HG03159 (cell line): Measurements from ENCODE around the gene MAN2A2.

Source experiments
- ATAC-seq: cut with Tn5 transposase; IDR thresholded peaks from one replicate; pipeline ENCODE4 v1.9.1; 2021; ENCODE audit warnings: mild to moderate bottlenecking, moderate library complexity; ENCODE audit not compliant: unreplicated experiment

The MAN2A2 gene

DNA sequence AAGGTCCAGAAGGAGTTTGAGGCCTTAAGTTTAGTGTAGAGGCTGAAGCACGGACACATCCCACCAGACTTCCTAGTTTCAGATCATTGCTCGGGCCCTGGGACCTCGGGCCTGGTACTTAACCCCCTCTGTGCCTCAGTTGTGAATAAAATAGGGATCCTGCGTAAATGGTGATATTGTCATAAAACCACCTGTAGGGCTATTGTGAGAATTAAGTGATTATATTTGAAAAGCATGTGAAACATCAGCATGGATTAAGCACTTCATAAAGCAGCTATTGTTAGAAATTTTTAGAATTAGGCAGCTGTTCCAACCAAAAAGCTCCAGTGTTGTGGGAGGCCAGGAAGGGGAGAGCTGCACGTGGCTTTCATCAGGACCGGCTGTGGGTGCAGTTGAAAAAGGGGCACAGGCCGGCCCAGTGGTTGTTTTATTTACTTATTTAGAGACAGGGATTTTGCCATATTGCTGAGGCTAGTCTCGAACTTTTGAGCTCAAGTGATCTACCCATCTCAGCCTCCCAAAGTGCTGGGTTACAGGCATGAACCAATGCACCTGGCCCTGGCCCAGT lies 56.0 kb downstream of the MAN2A2 start:
- no peak for ATAC-seq

DNA sequence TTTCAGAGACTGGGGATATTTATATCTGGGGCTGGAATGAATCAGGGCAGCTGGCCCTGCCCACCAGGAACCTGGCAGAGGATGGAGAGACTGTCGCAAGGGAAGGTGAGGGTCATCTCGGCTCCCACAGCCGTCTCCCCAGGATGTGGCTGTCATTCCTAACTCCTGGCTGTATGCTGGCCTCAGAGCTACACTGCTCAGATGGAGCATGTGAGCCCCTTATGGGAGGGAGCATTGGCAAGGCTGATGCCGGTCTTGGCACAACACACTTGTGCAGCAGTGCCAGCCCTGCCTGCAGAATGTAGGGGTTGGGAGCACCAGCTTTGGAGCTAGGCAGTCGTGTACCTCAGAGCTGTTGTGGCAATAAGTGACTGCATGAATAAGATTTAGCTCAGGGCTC lies 56.8 kb downstream of the MAN2A2 start:
- no peak for ATAC-seq

DNA sequence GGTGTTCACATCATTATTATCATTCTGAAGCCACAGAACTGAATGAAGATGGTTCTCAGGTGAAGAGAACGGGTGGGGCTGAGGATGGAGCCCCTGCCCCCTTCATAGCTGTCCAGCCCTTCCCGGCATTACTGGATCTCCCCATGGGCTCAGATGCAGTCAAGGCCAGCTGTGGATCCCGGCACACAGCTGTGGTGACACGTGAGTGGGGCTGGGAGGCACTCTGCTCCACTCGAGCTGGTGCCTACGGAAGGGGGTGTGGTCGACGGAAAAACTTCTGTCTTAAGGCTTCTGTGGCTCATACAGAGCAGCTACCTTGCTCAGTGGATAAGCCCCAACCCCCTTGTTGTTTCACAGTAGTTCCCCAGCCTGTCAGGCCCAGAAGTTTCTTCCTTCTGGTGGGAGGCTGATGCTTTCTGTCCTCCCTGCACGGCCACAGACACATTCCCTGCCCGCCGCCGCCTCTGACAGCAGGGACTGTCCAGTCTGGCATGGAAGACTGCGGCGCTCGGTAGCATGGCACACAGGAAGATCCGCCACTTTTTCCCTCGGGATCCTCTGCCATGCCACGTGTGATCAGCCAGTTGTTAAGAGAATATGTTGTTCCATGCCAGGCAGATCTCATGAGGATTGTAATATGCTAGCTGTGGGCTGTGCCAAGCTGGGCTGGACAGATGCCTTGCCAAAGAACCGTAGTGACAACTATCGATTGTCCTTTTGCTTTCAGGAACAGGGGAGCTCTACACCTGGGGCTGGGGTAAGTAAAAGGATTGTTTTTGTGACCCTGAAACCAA lies 57.4 kb downstream of the MAN2A2 start:
- ATAC-seq, result no peak

DNA sequence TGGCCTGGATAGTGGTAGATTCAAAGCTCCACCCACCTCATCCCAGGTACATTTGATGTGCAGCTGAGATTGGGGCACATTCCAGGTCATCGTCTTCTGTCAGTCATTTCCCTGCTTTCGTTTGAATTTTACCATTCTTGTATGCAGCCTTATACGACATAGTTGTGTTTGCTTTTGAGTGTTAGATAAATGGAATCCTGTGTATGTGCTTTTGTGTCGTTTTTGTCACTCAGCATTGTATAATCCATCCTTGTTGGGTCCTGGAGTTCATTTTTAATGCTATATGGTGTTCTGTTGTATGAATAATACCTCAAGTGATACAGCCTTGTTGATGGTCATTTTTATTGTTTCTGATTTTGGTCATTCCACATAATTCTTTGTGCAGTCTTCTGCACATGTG lies 58.9 kb downstream of the MAN2A2 start:
- ATAC-seq, result no peak

DNA sequence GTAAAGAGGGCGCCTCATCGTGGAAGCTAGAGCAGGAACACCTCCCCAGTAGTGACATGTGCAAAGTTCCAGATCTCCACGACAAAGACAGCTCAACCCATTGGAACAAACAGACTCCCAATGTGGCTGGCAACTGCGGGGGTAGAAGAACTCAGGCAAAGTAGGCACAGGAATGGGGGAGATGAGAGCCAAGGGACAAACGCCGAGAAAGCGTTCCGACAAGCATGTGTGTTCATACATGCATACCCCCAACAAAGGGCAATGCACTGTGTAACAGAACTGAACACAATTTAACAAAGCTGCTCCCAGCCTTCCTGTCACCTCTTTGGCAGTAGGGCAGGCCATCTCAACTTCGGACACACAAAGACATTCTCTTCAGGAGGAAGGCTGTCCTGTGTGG lies 63.2 kb downstream of the MAN2A2 start:
- ATAC-seq, result no peak

DNA sequence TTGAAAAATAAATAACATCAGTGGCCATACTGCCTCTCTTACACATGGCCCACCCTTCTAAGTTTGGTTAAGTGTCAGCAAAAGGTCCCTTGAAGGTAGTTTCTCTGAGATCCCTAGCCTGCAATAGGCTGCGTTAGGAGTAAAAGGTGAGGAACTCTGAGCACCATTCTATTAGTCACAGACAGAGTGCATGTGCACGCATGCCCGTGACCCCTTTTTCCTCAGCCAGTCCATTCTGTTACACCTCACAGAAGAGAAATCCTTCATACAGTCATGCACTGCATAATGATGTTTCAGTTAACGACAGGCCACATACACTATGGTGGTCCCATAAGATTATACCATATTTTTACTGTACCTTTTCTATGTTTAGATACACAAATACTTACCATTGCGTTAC lies 64.1 kb downstream of the MAN2A2 start:
- no peak for ATAC-seq

DNA sequence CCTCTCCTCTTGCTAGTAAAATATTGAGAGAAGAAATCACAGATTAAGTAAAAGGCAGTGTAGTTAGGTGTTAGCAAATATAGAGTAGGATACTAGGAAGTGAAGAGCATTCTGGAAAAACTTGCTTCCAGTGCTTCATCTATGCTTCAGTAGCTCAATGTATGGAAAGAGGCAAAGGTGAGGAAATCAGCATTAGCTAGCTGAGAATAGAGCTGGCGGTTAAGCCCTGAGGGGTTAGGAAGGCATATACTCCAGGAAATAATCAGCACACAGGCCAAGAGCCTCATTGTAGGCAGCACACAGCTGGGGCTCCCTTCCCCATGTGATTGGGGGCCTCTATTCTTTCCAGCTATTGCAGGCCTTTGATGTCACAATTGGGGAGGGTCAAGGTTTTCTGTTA lies 65.3 kb downstream of the MAN2A2 start:
- no peak for ATAC-seq

DNA sequence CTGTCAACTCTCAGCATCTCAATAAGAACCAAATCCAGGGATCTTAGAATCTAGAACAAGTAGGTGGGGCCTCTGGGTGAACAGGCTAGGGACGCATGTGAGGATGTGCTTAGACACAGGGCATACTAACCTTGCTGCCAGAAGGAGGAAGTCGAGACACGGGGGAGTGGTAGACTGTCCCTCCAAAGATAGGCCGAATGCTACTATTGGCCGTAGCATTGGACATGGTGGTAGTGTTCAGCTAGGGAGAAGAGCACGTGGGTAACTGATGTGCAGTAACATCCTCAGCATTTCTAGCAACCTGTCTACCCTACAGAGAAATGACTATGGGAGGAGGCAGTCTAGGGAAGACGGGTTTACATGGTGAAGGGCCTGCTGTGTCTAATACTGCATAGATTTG lies 67.2 kb downstream of the MAN2A2 start:
- ATAC-seq, result no peak

DNA sequence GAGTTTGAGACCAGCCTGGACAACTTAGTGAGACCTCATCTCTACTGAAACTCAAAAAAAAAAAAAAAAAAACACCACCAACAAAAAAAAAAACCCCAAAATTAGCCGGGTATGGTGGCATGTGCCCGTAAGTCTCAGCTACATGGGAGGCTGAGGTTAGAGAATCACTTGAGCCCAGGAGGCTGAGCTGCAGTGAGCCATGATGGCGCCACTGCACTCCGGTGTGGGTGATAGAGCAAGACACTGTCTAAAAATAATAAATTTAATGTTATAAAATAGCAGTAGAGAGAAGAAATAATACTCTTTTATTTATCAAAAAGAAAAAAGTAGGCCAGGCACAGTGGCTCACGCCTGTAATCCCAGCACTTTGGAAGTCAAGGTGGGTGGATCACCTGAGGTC lies 69.0 kb downstream of the MAN2A2 start:
- ATAC-seq, result no peak
